K562 (cell line): ENCODE results near the gene NAIF1. TPM values are rescaled to one million over a fixed set of nuclear protein-coding genes. Genes with fewer than 3 reads are reported as not detected.

ENCODE experiments used
- ATAC-seq: fragments of 200-7000 bp; cut with Tn5 transposase; 3 replicates; pipeline ENCODE4 v1.9.1; 2020; ENCODE audit warnings: moderate library complexity
- BruUV-seq: library from RNA; stranded (reverse); fragments of 400-500 nt; replicated peaks from 2 replicates; lab custom pipeline; 2021; lab: Mats Ljungman, UMichigan
- CTCF ChIA-PET: fragments of 300-600 bp; formaldehyde crosslinking; extraction: SDS; loops from one replicate; lab custom pipeline; 2021; ENCODE audit warnings: low intra/inter-chr PET ratio; lab: Yijun Ruan, JAX
- POLR2A ChIA-PET: fragments of 300-600, 350-650 bp; sonication (Branson Sonifier 250); formaldehyde crosslinking; extraction: SDS; loops from one replicate; lab custom pipeline; 2021; ENCODE audit warnings: antibody characterized with exemption, inconsistent platforms; lab: Yijun Ruan, JAX
- DNase-seq, 4 experiments: peaks; one replicate each; pipeline versions ENCODE4 v3.0.0 to v3.0.0-alpha.2; 2011 to 2018; ENCODE audit warnings: low spot score in 3 of 4, mixed read lengths in 3 of 4; ENCODE audit errors: extremely low read depth in 1 of 4
- FAIRE-seq: peaks from 2 replicates; lab custom pipeline; 2011; peaks lifted over from hg19 to GRCh38; lab: Jason Lieb, UNC
- H2AFZ ChIP-seq: 2 replicates; pipeline ENCODE4 v1.6.0; 2011; ENCODE audit warnings: low read depth, low read length, control low read depth, inconsistent platforms
- H3K27ac ChIP-seq: fragments of 200-600 bp; 3 replicates; pipeline ENCODE4 v1.8.0; 2011; ENCODE audit warnings: low read depth, mild to moderate bottlenecking, control low read depth, inconsistent platforms, low read length, moderate library complexity, mixed read lengths; ENCODE audit errors: extremely low read depth
- H3K27me3 ChIP-seq, 2 experiments: fragments of 300-600 bp in 1 of 2; 2 replicates in 1 of 2; 3 replicates in 1 of 2; pipeline versions ENCODE4 v1.6.0 to v1.8.0; 2011; ENCODE audit warnings: inconsistent platforms in 2 of 2, low read length in 2 of 2, mild to moderate bottlenecking in 1 of 2, mixed read lengths in 1 of 2, moderate library complexity in 1 of 2; ENCODE audit not compliant: control insufficient read depth in 2 of 2, insufficient read depth in 2 of 2
- H3K36me3 ChIP-seq: fragments of 300-600 bp; 3 replicates; pipeline ENCODE4 v1.8.0; 2011; ENCODE audit warnings: mild to moderate bottlenecking, low read length, inconsistent platforms; ENCODE audit not compliant: control insufficient read depth, insufficient read depth
- H3K4me1 ChIP-seq, 2 experiments: fragments of 200-600 bp in 1 of 2; replicated peaks in 1 of 2; 2 replicates in 1 of 2; 3 replicates in 1 of 2; pipeline versions ENCODE4 v1.5.1 to v1.8.0; 2011; ENCODE audit warnings: inconsistent platforms in 2 of 2, low read length in 2 of 2, mild to moderate bottlenecking in 1 of 2, mixed read lengths in 1 of 2, moderate library complexity in 1 of 2; ENCODE audit not compliant: control insufficient read depth in 2 of 2, insufficient read depth in 2 of 2
- H3K4me2 ChIP-seq: 2 replicates; pipeline ENCODE4 v1.6.1; 2011; ENCODE audit warnings: low read length, control low read depth, inconsistent platforms, mixed read lengths; ENCODE audit not compliant: insufficient read depth
- H3K4me3 ChIP-seq: fragments of 200-600 bp; sonication (generic), shearing (Covaris generic); 2 replicates; pipeline ENCODE4 v1.5.1; 2016; ENCODE audit warnings: control low read depth, inconsistent platforms
- H3K79me2 ChIP-seq: fragments of 200-600 bp; 3 replicates; pipeline ENCODE4 v1.8.0; 2011; ENCODE audit warnings: low read length, inconsistent platforms; ENCODE audit not compliant: control insufficient read depth, insufficient read depth
- H3K9ac ChIP-seq, 2 experiments: 2 replicates each; pipeline versions ENCODE4 v1.6.0 to v1.6.1; 2011; ENCODE audit warnings: low read depth in 2 of 2, low read length in 2 of 2, control low read depth in 1 of 2, inconsistent platforms in 1 of 2, mild to moderate bottlenecking in 1 of 2, mixed read lengths in 1 of 2; ENCODE audit not compliant: insufficient read depth in 1 of 2
- H3K9me1 ChIP-seq: one replicate; pipeline ENCODE4 v1.6.0; 2011; ENCODE audit warnings: inconsistent platforms, mild to moderate bottlenecking, low read length, moderate library complexity; ENCODE audit not compliant: control insufficient read depth, insufficient read depth
- H3K9me3 ChIP-seq: replicated peaks from 2 replicates; pipeline ENCODE4 v1.5.1; 2011; ENCODE audit warnings: low read depth, low read length, inconsistent platforms; ENCODE audit not compliant: control insufficient read depth, insufficient read depth
- H4K20me1 ChIP-seq: replicated peaks from 2 replicates; pipeline ENCODE4 v1.6.1; 2011; ENCODE audit warnings: low read length, inconsistent platforms, mixed read lengths; ENCODE audit not compliant: control insufficient read depth, insufficient read depth
- ARID1B ChIP-seq: fragments of 450-650 bp; IDR thresholded peaks from 2 replicates; pipeline ENCODE4 v1.6.1; 2016; ENCODE audit warnings: antibody characterized with exemption, mild to moderate bottlenecking, inconsistent platforms
- BCOR ChIP-seq: fragments of 450-650 bp; IDR thresholded peaks from 2 replicates; pipeline ENCODE4 v1.6.1; 2016
- CBX2 ChIP-seq: fragments of 200-600 bp; sonication (generic); IDR thresholded peaks from one replicate; pipeline ENCODE4 v1.6.1; 2012; ENCODE audit warnings: mild to moderate bottlenecking, low read length, inconsistent platforms; ENCODE audit not compliant: insufficient read depth, poor library complexity, severe bottlenecking
- DPF2 ChIP-seq: fragments of 450-650 bp; IDR thresholded peaks from 2 replicates; pipeline ENCODE4 v1.6.1; 2016
- HDAC2 ChIP-seq: fragments of 450-650 bp; IDR thresholded peaks from 2 replicates; pipeline ENCODE4 v1.6.1; 2016; ENCODE audit warnings: mild to moderate bottlenecking
- KAT7 ChIP-seq: sonication (generic); formaldehyde crosslinking; IDR thresholded peaks from 2 replicates; pipeline ENCODE4 v1.8.0; 2022; ENCODE audit warnings: missing genetic modification reagents, mild to moderate bottlenecking, borderline replicate concordance
- MAFF ChIP-seq: IDR thresholded peaks from 2 replicates; pipeline ENCODE4 v1.6.1; 2012; ENCODE audit warnings: low read length, improper control_type of control experiment
- RCOR1 ChIP-seq, 2 experiments: IDR thresholded peaks; 2 replicates each; pipeline ENCODE4 v1.6.1; 2012; ENCODE audit warnings: low read depth in 2 of 2, low read length in 2 of 2, borderline replicate concordance in 1 of 2, improper control_type of control experiment in 1 of 2
- SRSF7 ChIP-seq: fragments of 200-400 bp; formaldehyde crosslinking; optimal IDR thresholded peaks from 2 replicates; pipeline ENCODE3; 2017; ENCODE audit warnings: mild to moderate bottlenecking, low read depth, low read length
- ZFP36 ChIP-seq: fragments of 150-350 bp; IDR thresholded peaks from 2 replicates; pipeline ENCODE4 v1.6.1; 2018; ENCODE audit warnings: low read length, low read depth; ENCODE audit not compliant: partially characterized antibody
- ZNF121 ChIP-seq: sonication (generic); formaldehyde crosslinking; conservative IDR thresholded peaks from 2 replicates; pipeline ENCODE4 v1.8.0; 2022; ENCODE audit warnings: missing genetic modification reagents
- ZNF140 ChIP-seq: fragments of 250-450 bp; sonication (Bioruptor Pico); IDR thresholded peaks from 2 replicates; pipeline ENCODE4 v1.8.0; 2021; ENCODE audit warnings: moderate library complexity, mild to moderate bottlenecking, inconsistent platforms
- ZNF778 ChIP-seq: fragments of 450-650 bp; formaldehyde crosslinking; IDR thresholded peaks from 2 replicates; pipeline ENCODE4 v1.4.0; 2020; ENCODE audit warnings: mild to moderate bottlenecking, moderate library complexity
- WGBS: fragments of 100-300 bp; shearing (Covaris generic); methylation state at CpG from one replicate; pipeline ENCODE4 v1.1.6; 2016; ENCODE audit warnings: low coverage, mixed read lengths; ENCODE audit not compliant: insufficient coverage; ENCODE audit errors: missing lambda C conversion rate; 5-methylcytosine and 5-hydroxymethylcytosine counted together
- in situ Hi-C: fragments of 300-500 bp; cut with MboI; formaldehyde crosslinking; loops from 4 replicates; pipeline ENCODE4 v1.15.0; 2018; ENCODE audit warnings: inconsistent platforms, mixed read lengths
- intact Hi-C: fragments of 100-400 bp; cut with micrococcal nuclease; formaldehyde crosslinking; loops from 2 replicates; pipeline ENCODE4 v1.14.2; 2022
- polyA plus RNA-seq, 8 experiments: library from polyadenylated mRNA; depleted of rRNA in 4 of 8; stranded (reverse) in 5 of 8; unstranded in 3 of 8; fragments of >200 nt; fragmentation: Nextera tagmentation in 2 of 8; fragmentation: Illumina TruSeq in 1 of 8; extraction: Ambion mirVana in 2 of 8; extraction: Trizol in 1 of 8; gene quantifications; 2 replicates each; pipeline versions ENCODE4 v1.2.1 to v1.2.3, GENCODE V29; 2011 to 2014; ENCODE audit warnings: inconsistent platforms in 1 of 8, missing spikeins in 1 of 8
- total RNA-seq, 7 experiments: library from RNA; depleted of rRNA in 6 of 7; stranded (reverse); fragments of >200 nt in 6 of 7; fragmentation: Illumina TruSeq in 2 of 7; extraction: Trizol in 2 of 7; gene quantifications; 2 replicates each; pipeline versions ENCODE4 v1.2.1 to v1.2.3, GENCODE V29; 2011 to 2021; ENCODE audit warnings: low replicate concordance in 1 of 7
- TF ChIP-seq, protein P1 (sequence below): fragments of 450-650 bp; IDR thresholded peaks from 2 replicates; pipeline ENCODE4 v1.6.1; 2016; ENCODE audit warnings: low read depth
- TF ChIP-seq, protein P2 (sequence below): fragments of 450-650 bp; IDR thresholded peaks from 2 replicates; pipeline ENCODE4 v1.6.1; 2016; ENCODE audit warnings: missing biosample characterization, missing genetic modification characterization

Gene NAIF1
- total and polyA plus RNA-seq, 9 of the 15 experiments (the other 6 are each of a cell fraction or from before 2014, with no cell fraction given) = 4.8 to 26.6 (median 17.2) TPM

DNA sequence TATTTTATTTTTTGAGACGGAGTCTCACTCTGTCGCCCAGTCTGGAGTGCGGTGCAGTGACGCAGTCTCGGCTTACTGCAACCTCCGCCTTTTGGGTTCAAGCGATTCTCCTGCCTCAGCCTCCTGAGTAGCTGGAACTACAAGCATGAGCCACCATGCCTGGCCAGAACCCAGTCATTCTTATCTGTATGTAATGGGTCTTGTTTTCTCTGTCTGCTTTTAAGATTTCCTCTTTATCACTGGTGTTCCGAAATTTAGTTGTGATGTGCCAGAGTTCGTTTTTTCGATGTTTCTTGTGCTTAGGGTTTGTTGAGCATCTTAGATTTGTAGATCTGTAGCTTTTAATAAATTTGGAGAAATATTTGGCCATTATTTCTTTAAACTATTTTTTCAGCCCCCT is 20.1 kb upstream of the NAIF1 start:
- FAIRE-seq (no peak), DNase-seq (no peak), ATAC-seq (peak; percentile 12; the same call in 1 of the 3 replicates)
- Histone ChIP-seq H3K36me3 (peaks cover 75% of the 10 kb centered on the region), H3K27me3 (no peaks in the 10 kb centered on the region), H3K4me2 (0 out of 2 replicates have a peak overlapping the region, but pooled peaks have one; percentile 2), H3K27ac (peak overlapping the region; percentile 27; the same call in 1 of the 3 replicates), H3K4me3 (no peak overlapping the region), H3K79me2 (peaks cover 95% of the 10 kb centered on the region), H3K9me3 (no peaks in the 10 kb centered on the region), H2AFZ (no peak overlapping the region), H3K9ac (no peak overlapping the region), H4K20me1 (no peaks in the 10 kb centered on the region), H3K9me1 (no peaks in the 10 kb centered on the region), H3K4me1 (peaks cover 54 to 55% of the 10 kb centered on the region in 2 experiments)
- intact Hi-C loops = no loop called here
- 54% methylated on average over 10 of the region's 10 CpGs for WGBS
- peak; percentile 63 for TF ChIP-seq ZFP36
- peak; percentile 39; the same call in 1 of the 2 replicates for TF ChIP-seq DPF2
- 0 out of 2 replicates have a peak, but pooled peaks have one; percentile 22 for TF ChIP-seq BCOR
- TF ChIP-seq RCOR1 (IDR thresholded peaks at IDR 0.05; ENCODE audit: borderline replicate concordance in 1 of 2, low read depth in 2 of 2, low read length in 2 of 2) = 0 out of 4 replicates have a peak, but pooled peaks of 1 of the 2 experiments have one; percentile 18
- TF ChIP-seq, protein P1, sequence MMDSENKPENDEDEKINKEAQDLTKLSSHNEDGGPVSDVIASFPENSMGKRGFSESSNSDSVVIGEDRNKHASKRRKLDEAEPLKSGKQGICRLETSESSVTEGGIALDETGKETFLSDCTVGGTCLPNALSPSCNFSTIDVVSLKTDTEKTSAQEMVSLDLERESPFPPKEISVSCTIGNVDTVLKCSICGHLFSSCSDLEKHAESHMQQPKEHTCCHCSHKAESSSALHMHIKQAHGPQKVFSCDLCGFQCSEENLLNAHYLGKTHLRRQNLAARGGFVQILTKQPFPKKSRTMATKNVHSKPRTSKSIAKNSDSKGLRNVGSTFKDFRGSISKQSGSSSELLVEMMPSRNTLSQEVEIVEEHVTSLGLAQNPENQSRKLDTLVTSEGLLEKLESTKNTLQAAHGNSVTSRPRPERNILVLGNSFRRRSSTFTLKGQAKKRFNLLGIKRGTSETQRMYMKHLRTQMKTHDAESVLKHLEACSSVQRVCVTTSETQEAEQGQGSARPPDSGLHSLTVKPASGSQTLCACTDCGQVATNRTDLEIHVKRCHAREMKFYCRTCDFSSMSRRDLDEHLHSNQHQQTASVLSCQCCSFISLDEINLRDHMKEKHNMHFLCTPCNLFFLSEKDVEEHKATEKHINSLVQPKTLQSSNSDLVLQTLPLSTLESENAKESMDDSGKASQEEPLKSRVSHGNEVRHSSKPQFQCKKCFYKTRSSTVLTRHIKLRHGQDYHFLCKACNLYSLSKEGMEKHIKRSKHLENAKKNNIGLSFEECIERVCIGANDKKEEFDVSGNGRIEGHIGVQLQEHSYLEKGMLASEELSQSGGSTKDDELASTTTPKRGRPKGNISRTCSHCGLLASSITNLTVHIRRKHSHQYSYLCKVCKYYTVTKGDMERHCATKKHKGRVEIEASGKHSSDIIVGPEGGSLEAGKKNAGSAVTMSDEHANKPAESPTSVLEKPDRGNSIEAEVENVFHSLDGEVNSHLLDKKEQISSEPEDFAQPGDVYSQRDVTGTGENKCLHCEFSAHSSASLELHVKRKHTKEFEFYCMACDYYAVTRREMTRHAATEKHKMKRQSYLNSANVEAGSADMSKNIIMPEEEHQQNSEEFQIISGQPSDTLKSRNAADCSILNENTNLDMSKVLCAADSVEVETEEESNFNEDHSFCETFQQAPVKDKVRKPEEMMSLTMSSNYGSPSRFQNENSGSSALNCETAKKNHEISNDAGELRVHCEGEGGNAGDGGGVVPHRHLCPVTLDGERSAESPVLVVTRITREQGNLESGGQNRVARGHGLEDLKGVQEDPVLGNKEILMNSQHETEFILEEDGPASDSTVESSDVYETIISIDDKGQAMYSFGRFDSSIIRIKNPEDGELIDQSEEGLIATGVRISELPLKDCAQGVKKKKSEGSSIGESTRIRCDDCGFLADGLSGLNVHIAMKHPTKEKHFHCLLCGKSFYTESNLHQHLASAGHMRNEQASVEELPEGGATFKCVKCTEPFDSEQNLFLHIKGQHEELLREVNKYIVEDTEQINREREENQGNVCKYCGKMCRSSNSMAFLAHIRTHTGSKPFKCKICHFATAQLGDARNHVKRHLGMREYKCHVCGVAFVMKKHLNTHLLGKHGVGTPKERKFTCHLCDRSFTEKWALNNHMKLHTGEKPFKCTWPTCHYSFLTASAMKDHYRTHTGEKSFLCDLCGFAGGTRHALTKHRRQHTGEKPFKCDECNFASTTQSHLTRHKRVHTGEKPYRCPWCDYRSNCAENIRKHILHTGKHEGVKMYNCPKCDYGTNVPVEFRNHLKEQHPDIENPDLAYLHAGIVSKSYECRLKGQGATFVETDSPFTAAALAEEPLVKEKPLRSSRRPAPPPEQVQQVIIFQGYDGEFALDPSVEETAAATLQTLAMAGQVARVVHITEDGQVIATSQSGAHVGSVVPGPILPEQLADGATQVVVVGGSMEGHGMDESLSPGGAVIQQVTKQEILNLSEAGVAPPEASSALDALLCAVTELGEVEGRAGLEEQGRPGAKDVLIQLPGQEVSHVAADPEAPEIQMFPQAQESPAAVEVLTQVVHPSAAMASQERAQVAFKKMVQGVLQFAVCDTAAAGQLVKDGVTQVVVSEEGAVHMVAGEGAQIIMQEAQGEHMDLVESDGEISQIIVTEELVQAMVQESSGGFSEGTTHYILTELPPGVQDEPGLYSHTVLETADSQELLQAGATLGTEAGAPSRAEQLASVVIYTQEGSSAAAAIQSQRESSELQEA = peak; percentile 66; the same call in 1 of the 2 replicates
- TF ChIP-seq MAFF = no peak
- no peak for TF ChIP-seq KAT7 (CRISPR knock-in tag)
- TF ChIP-seq ARID1B = peak; percentile 49; the same call in 1 of the 2 replicates
- no peak for TF ChIP-seq ZNF140
- TF ChIP-seq, protein P2, sequence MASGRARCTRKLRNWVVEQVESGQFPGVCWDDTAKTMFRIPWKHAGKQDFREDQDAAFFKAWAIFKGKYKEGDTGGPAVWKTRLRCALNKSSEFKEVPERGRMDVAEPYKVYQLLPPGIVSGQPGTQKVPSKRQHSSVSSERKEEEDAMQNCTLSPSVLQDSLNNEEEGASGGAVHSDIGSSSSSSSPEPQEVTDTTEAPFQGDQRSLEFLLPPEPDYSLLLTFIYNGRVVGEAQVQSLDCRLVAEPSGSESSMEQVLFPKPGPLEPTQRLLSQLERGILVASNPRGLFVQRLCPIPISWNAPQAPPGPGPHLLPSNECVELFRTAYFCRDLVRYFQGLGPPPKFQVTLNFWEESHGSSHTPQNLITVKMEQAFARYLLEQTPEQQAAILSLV = no peak
- TF ChIP-seq HDAC2 = 0 out of 2 replicates have a peak, but pooled peaks have one; percentile 18
- no peak for TF ChIP-seq SRSF7
- TF ChIP-seq ZNF121 (CRISPR knock-in tag) = peak; percentile 14
- no peak for TF ChIP-seq CBX2
- no peak for TF ChIP-seq ZNF778
- in situ Hi-C loops = no loop called here
- ChIA-PET CTCF (interaction anchor here (1.1 kb wide), 1 partner anchor 144 kb away, joined by 4 read pairs; no protein-coding TSS in a partner anchor), POLR2A (interaction anchor here (0.6 to 3.2 kb wide), 7 partner anchors 9 to 31 kb away, joined by 3 to 13 read pairs (median 3); partner anchors contain the start of gene SLC25A25)
- BruUV-seq = no TSS peak
